Liver (tissue), 9 donors: ENCODE results near the gene CRBN. TPM values are rescaled to one million over a fixed set of nuclear protein-coding genes. Genes with fewer than 3 reads are reported as not detected.

Experiments used
- DNase-seq: peaks from one replicate; pipeline ENCODE4 v3.0.0-alpha.2; 2017; ENCODE audit warnings: low spot score
- H3K27ac ChIP-seq, 2 donors: one replicate each; pipeline ENCODE4 v1.7.0; 2013; ENCODE audit warnings: inconsistent platforms in 2 of 2, low read length in 2 of 2, control low read depth in 1 of 2, low read depth in 1 of 2, mild to moderate bottlenecking in 1 of 2
- H3K27me3 ChIP-seq, 4 donors: one replicate each; pipeline versions ENCODE4 v1.6.1 to v1.7.0; 2013; ENCODE audit warnings: low read length in 3 of 4, inconsistent platforms in 1 of 4, mild to moderate bottlenecking in 1 of 4, moderate library complexity in 1 of 4; ENCODE audit not compliant: control insufficient read depth in 4 of 4, insufficient read depth in 4 of 4
- H3K36me3 ChIP-seq, 4 donors: one replicate each; pipeline versions ENCODE4 v1.6.1 to v1.7.0; 2013; ENCODE audit warnings: low read length in 3 of 4, mild to moderate bottlenecking in 3 of 4, low read depth in 1 of 4, moderate library complexity in 1 of 4; ENCODE audit not compliant: control insufficient read depth in 4 of 4, insufficient read depth in 3 of 4
- H3K4me1 ChIP-seq, 4 donors: one replicate each; pipeline versions ENCODE4 v1.6.1 to v1.7.0; 2013; ENCODE audit warnings: low read length in 3 of 4, mild to moderate bottlenecking in 3 of 4, moderate library complexity in 1 of 4; ENCODE audit not compliant: control insufficient read depth in 4 of 4, insufficient read depth in 4 of 4
- H3K4me3 ChIP-seq, 3 donors: one replicate each; pipeline versions ENCODE4 v1.6.1 to v1.7.0; 2013; ENCODE audit warnings: low read length in 3 of 3, control low read depth in 1 of 3, low read depth in 1 of 3, mild to moderate bottlenecking in 1 of 3
- H3K9ac ChIP-seq, 2 donors: one replicate each; pipeline ENCODE4 v1.7.0; 2013; ENCODE audit warnings: low read length in 2 of 2, mild to moderate bottlenecking in 2 of 2, moderate library complexity in 2 of 2, control low read depth in 1 of 2, low read depth in 1 of 2
- H3K9me3 ChIP-seq, 4 donors: one replicate each; pipeline versions ENCODE4 v1.6.1 to v1.7.0; 2013; ENCODE audit warnings: low read length in 3 of 4; ENCODE audit not compliant: control insufficient read depth in 4 of 4
- CTCF ChIP-seq: fragments of 150-350 bp; IDR thresholded peaks from 2 replicates; pipeline ENCODE4 v1.5.1; 2017; ENCODE audit warnings: improper control_type of control experiment, low read depth, low read length; ENCODE audit not compliant: missing input control
- EGR1 ChIP-seq, 2 donors: IDR thresholded peaks; 2 replicates each; pipeline ENCODE4 v1.6.1; 2016 to 2018; ENCODE audit warnings: antibody characterized with exemption in 2 of 2, low read depth in 2 of 2
- FOXA1 ChIP-seq: IDR thresholded peaks from 2 replicates; pipeline ENCODE4 v1.6.1; 2016; ENCODE audit warnings: antibody characterized with exemption
- FOXA2 ChIP-seq: IDR thresholded peaks from 2 replicates; pipeline ENCODE4 v1.6.1; 2016; ENCODE audit warnings: antibody characterized with exemption
- GABPA ChIP-seq, 2 donors: IDR thresholded peaks in 1 of 2; conservative IDR thresholded peaks in 1 of 2; 2 replicates each; pipeline ENCODE4 v1.6.1; 2016; ENCODE audit warnings: antibody characterized with exemption in 2 of 2, mild to moderate bottlenecking in 1 of 2, moderate library complexity in 1 of 2
- HNF4A ChIP-seq, 2 donors: conservative IDR thresholded peaks; 2 replicates each; pipeline ENCODE4 v1.6.1; 2016; ENCODE audit warnings: antibody characterized with exemption in 2 of 2, mild to moderate bottlenecking in 2 of 2
- HNF4G ChIP-seq: IDR thresholded peaks from 2 replicates; pipeline ENCODE4 v1.6.1; 2016; ENCODE audit warnings: antibody characterized with exemption
- JUND ChIP-seq, 2 donors: IDR thresholded peaks; 2 replicates each; pipeline ENCODE4 v1.6.1; 2016; ENCODE audit warnings: antibody characterized with exemption in 2 of 2
- NR2F2 ChIP-seq: IDR thresholded peaks from 2 replicates; pipeline ENCODE4 v1.6.1; 2016; ENCODE audit warnings: antibody characterized with exemption
- RAD21 ChIP-seq, 2 donors: IDR thresholded peaks; 2 replicates each; pipeline ENCODE4 v1.6.1; 2016; ENCODE audit warnings: antibody characterized with exemption in 2 of 2, mild to moderate bottlenecking in 2 of 2
- REST ChIP-seq: IDR thresholded peaks from 2 replicates; pipeline ENCODE4 v1.6.1; 2016; ENCODE audit warnings: antibody characterized with exemption, mild to moderate bottlenecking
- RXRA ChIP-seq, 2 donors: IDR thresholded peaks; 2 replicates each; pipeline ENCODE4 v1.6.1; 2017 to 2018; ENCODE audit warnings: antibody characterized with exemption in 2 of 2, mild to moderate bottlenecking in 1 of 2
- SP1 ChIP-seq: IDR thresholded peaks from 2 replicates; pipeline ENCODE4 v1.6.1; 2018; ENCODE audit warnings: antibody characterized with exemption, mild to moderate bottlenecking
- TAF1 ChIP-seq: conservative IDR thresholded peaks from 2 replicates; pipeline ENCODE4 v1.6.1; 2016; ENCODE audit warnings: antibody characterized with exemption, mild to moderate bottlenecking
- YY1 ChIP-seq: IDR thresholded peaks from 2 replicates; pipeline ENCODE4 v1.6.1; 2016; ENCODE audit warnings: antibody characterized with exemption, mild to moderate bottlenecking
- ZBTB33 ChIP-seq: IDR thresholded peaks from 2 replicates; pipeline ENCODE4 v1.6.1; 2016; ENCODE audit warnings: antibody characterized with exemption
- WGBS: extraction: QIAGEN DNeasy Blood & Tissue Kit; methylation state at CpG from one replicate; pipeline ENCODE4 v1.1.7; 2013; 5-methylcytosine and 5-hydroxymethylcytosine counted together
- polyA plus RNA-seq, 2 donors: library from polyadenylated mRNA; stranded (reverse) in 1 of 2; unstranded in 1 of 2; fragments of 200-250 nt in 1 of 2; fragments of >200 nt in 1 of 2; fragmentation: Nextera tagmentation in 1 of 2; extraction: Ambion mirVana in 1 of 2; gene quantifications; one replicate each; pipeline versions ENCODE4 v1.2.1 to v1.2.3, GENCODE V29; 2013 to 2015
- total RNA-seq, 2 donors: library from RNA; depleted of rRNA; stranded (reverse); fragments of >200 nt; gene quantifications; one replicate each; pipeline ENCODE4 v1.2.3, GENCODE V29; 2014
- donor health status: healthy.
- donor health status: healthy.
- donor health status: healthy.
- donor health status: healthy.
- donor health status: healthy.

Gene CRBN
- total and polyA plus RNA-seq, 4 donors: 14.0 to 57.6 (median 29.4) TPM

- no peak for DNase-seq
- H3K27me3 ChIP-seq: peaks cover 0 to 4% (median 0%) of the 10 kb centered on the region in 4 donors
- TF ChIP-seq NR2F2 (no peak), GABPA (IDR thresholded peaks at IDR 0.05 in 1 of 2, conservative IDR thresholded peaks at IDR 0.05 in 1 of 2) (no peak), FOXA1 (no peak), CTCF (no peak), EGR1 (IDR thresholded peaks at IDR 0.05; ENCODE audit: low read depth in 2 of 2) (no peak), RXRA (IDR thresholded peaks at IDR 0.05) (no peak), TAF1 (no peak), ZBTB33 (no peak), REST (no peak), FOXA2 (no peak), YY1 (no peak), HNF4G (no peak), HNF4A (conservative IDR thresholded peaks at IDR 0.05) (no peak), JUND (IDR thresholded peaks at IDR 0.05) (no peak), SP1 (no peak), RAD21 (IDR thresholded peaks at IDR 0.05) (no peak)
- H3K4me1 ChIP-seq: no peaks in the 10 kb centered on the region
- WGBS: 67% methylated on average over 3 of the region's 3 CpGs
- no peak overlapping the region for H3K9ac ChIP-seq
- H3K4me3 ChIP-seq: no peak overlapping the region
- no peaks in the 10 kb centered on the region for H3K9me3 ChIP-seq
- no peaks in the 10 kb centered on the region for H3K36me3 ChIP-seq
- H3K27ac ChIP-seq: no peak overlapping the region
These were observed 71.6 kb downstream of the CRBN start for GRCh38 chr3:3107858-3108257.

GRCh38 chr3:3107181-3107580 is 72.3 kb downstream of the CRBN start:
- TF ChIP-seq CTCF: no peak
- no peak for TF ChIP-seq ZBTB33
- no peak for TF ChIP-seq FOXA1
- no peak for TF ChIP-seq GABPA (IDR thresholded peaks at IDR 0.05 in 1 of 2, conservative IDR thresholded peaks at IDR 0.05 in 1 of 2)
- no peak for TF ChIP-seq YY1
- TF ChIP-seq SP1: no peak
- no peak for TF ChIP-seq NR2F2
- no peak for TF ChIP-seq RAD21 (IDR thresholded peaks at IDR 0.05)
- TF ChIP-seq RXRA (IDR thresholded peaks at IDR 0.05): no peak
- no peak for TF ChIP-seq FOXA2
- no peak for TF ChIP-seq HNF4G
- WGBS: 96% methylated on average over 3 of the region's 3 CpGs

More at GRCh38 chr3:3107181-3107580, 72.3 kb downstream of the CRBN start:
- Histone ChIP-seq H3K9ac (no peak overlapping the region), H3K36me3 (no peaks in the 10 kb centered on the region), H3K4me1 (no peaks in the 10 kb centered on the region), H3K9me3 (no peaks in the 10 kb centered on the region), H3K4me3 (no peak overlapping the region), H3K27ac (no peak overlapping the region), H3K27me3 (peaks cover 0 to 4% (median 0%) of the 10 kb centered on the region in 4 donors)
- no peak for DNase-seq
